Loucy (cell line): ENCODE results near the gene PAM16.

ENCODE experiments used
- CTCF ChIP-seq: fragments of 200-600 bp; sonication (generic); conservative IDR thresholded peaks from 2 replicates; pipeline ENCODE4 v1.5.1; 2014; ENCODE audit warnings: mild to moderate bottlenecking, antibody characterized with exemption, low read length
- EZH2phosphoT487 ChIP-seq: fragments of 200-600 bp; IDR thresholded peaks from 2 replicates; pipeline ENCODE4 v1.6.1; 2018; ENCODE audit warnings: antibody characterized with exemption, mild to moderate bottlenecking, moderate library complexity, borderline replicate concordance

DNA sequence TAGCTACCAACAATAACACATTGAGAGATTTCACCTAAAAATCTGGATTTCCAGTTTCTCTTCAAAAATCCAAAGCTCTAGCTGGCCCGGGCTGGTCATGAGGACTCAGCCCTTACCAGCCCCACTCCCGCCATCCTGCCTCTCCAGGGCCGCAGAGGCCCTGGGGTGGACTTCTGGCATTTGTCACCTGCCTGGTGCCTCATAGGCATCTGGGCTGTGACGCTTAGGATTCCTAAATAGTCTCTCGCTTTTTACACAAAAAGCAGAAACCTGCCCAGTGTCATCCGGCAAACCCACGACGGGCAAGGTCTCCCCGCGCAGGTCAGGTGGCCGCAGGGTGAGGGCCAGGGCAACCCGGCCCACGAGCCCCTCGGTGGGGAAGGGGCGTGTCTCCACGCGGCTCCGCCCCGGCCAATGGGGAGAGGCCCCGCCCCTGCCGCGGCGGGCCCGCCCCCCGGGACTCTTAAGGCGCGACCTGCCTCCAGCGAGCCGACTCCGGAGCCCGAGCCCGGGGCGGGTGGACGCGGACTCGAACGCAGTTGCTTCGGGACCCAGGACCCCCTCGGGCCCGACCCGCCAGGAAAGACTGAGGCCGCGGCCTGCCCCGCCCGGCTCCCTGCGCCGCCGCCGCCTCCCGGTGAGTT, 20.4 kb upstream of the PAM16 start, which contains the start of gene VASN:
- TF ChIP-seq CTCF (no peak), EZH2phosphoT487 (no peak)
